Neutrophil (primary cell): ENCODE measurements around the gene LRIG2.

Experiments used
- H3K27ac ChIP-seq: fragments of 200-600 bp; sonication (generic); 2 replicates; pipeline ENCODE4 v1.5.1; 2016; ENCODE audit warnings: mild to moderate bottlenecking, moderate library complexity
- H3K27me3 ChIP-seq: fragments of 200-600 bp; sonication (generic); 2 replicates; pipeline ENCODE4 v1.6.0; 2016; ENCODE audit warnings: mild to moderate bottlenecking
- H3K36me3 ChIP-seq: fragments of 200-600 bp; sonication (generic); 2 replicates; pipeline ENCODE4 v1.5.1; 2017
- H3K4me1 ChIP-seq, 2 experiments: fragments of 200-600 bp in 1 of 2; sonication (generic) in 1 of 2; 1 replicate in 1 of 2; 2 replicates in 1 of 2; pipeline versions ENCODE4 v1.5.1 to v1.6.1; 2013 to 2016; ENCODE audit warnings: low read depth in 1 of 2, low read length in 1 of 2, mild to moderate bottlenecking in 1 of 2, moderate library complexity in 1 of 2; ENCODE audit not compliant: control insufficient read depth in 1 of 2, insufficient read depth in 1 of 2
- H3K4me3 ChIP-seq, 2 experiments: fragments of 200-600 bp in 1 of 2; sonication (generic) in 1 of 2; 1 replicate in 1 of 2; 2 replicates in 1 of 2; pipeline ENCODE4 v1.5.1; 2013 to 2016; ENCODE audit warnings: low read depth in 1 of 2, low read length in 1 of 2, mild to moderate bottlenecking in 1 of 2, moderate library complexity in 1 of 2
- H3K9me3 ChIP-seq: fragments of 200-600 bp; sonication (generic); 2 replicates; pipeline ENCODE4 v1.5.1; 2016
- CTCF ChIP-seq: fragments of 200-600 bp; sonication (generic); IDR thresholded peaks from 2 replicates; pipeline ENCODE4 v1.5.1; 2016; ENCODE audit warnings: antibody characterized with exemption

LRIG2 gene

GRCh38 chr1:113125517-113125916, 52.5 kb downstream of the LRIG2 start:
- H3K27me3 ChIP-seq = no peaks in the 10 kb centered on the region
- no peak overlapping the region for H3K4me3 ChIP-seq
- H3K4me1 ChIP-seq = no peaks in the 10 kb centered on the region
- no peak overlapping the region for H3K27ac ChIP-seq
- peaks cover 63% of the 10 kb centered on the region for H3K36me3 ChIP-seq
- no peaks in the 10 kb centered on the region for H3K9me3 ChIP-seq
- TF ChIP-seq CTCF = no peak

GRCh38 chr1:113126207-113126606, 53.2 kb downstream of the LRIG2 start:
- H3K4me3 ChIP-seq = no peak overlapping the region
- H3K27ac ChIP-seq = no peak overlapping the region
- H3K27me3 ChIP-seq = no peaks in the 10 kb centered on the region
- no peak for TF ChIP-seq CTCF
- H3K36me3 ChIP-seq = peaks cover 56% of the 10 kb centered on the region
- no peaks in the 10 kb centered on the region for H3K9me3 ChIP-seq
- H3K4me1 ChIP-seq = no peaks in the 10 kb centered on the region

GRCh38 chr1:113128116-113128515, 55.1 kb downstream of the LRIG2 start:
- Histone ChIP-seq H3K27ac (no peak overlapping the region), H3K27me3 (no peaks in the 10 kb centered on the region), H3K4me1 (peaks cover 3 to 10% of the 10 kb centered on the region in 2 experiments), H3K36me3 (peaks cover 40% of the 10 kb centered on the region), H3K9me3 (no peaks in the 10 kb centered on the region), H3K4me3 (no peak overlapping the region)
- no peak for TF ChIP-seq CTCF

GRCh38 chr1:113129529-113130185, 56.7 kb downstream of the LRIG2 start:
- H3K4me3 ChIP-seq = no peak overlapping the region

GRCh38 chr1:113133038-113133437, 60.0 kb downstream of the LRIG2 start:
- Histone ChIP-seq H3K4me3 (no peak overlapping the region), H3K27me3 (no peaks in the 10 kb centered on the region), H3K27ac (no peak overlapping the region), H3K4me1 (peaks cover 4 to 12% of the 10 kb centered on the region in 2 experiments), H3K36me3 (no peaks in the 10 kb centered on the region), H3K9me3 (no peaks in the 10 kb centered on the region)
- no peak for TF ChIP-seq CTCF

More at GRCh38 chr1:113129529-113130185, 56.7 kb downstream of the LRIG2 start:
- Histone ChIP-seq H3K27me3 (no peaks in the 10 kb centered on the region), H3K4me1 (peaks cover 4 to 12% of the 10 kb centered on the region in 2 experiments), H3K27ac (no peak overlapping the region), H3K36me3 (peaks cover 24% of the 10 kb centered on the region), H3K9me3 (no peaks in the 10 kb centered on the region)
- TF ChIP-seq CTCF = no peak
